OCI-LY1 (cell line): ENCODE results near the gene SACM1L.

Experiments
- H2AFZ ChIP-seq: fragments of 200-600 bp; sonication (generic), shearing (Covaris generic); 2 replicates; pipeline ENCODE4 v1.6.0; 2014; ENCODE audit warnings: antibody characterized with exemption, mild to moderate bottlenecking, low read length
- H3F3A ChIP-seq: fragments of 200-600 bp; sonication (generic), shearing (Covaris generic); 2 replicates; pipeline ENCODE4 v1.6.0; 2014; ENCODE audit warnings: mild to moderate bottlenecking, antibody characterized with exemption, low read length, moderate library complexity; ENCODE audit not compliant: insufficient read depth
- H3K27ac ChIP-seq: fragments of 200-600 bp; sonication (generic); 2 replicates; pipeline ENCODE4 v1.5.1; 2014; ENCODE audit warnings: low read length, mixed run types, mild to moderate bottlenecking, low read depth; ENCODE audit not compliant: poor library complexity, severe bottlenecking
- H3K27me3 ChIP-seq: fragments of 200-600 bp; sonication (generic); 2 replicates; pipeline ENCODE4 v1.6.0; 2014; ENCODE audit warnings: antibody characterized with exemption, mild to moderate bottlenecking, low read length, moderate library complexity; ENCODE audit not compliant: insufficient read depth
- H3K36me3 ChIP-seq: fragments of 200-600 bp; sonication (generic); 2 replicates; pipeline ENCODE4 v1.6.1; 2014; ENCODE audit warnings: mild to moderate bottlenecking, antibody characterized with exemption, low read length, moderate library complexity, mixed read lengths; ENCODE audit not compliant: insufficient read depth
- H3K4me1 ChIP-seq: fragments of 200-600 bp; sonication (generic); 2 replicates; pipeline ENCODE4 v1.5.1; 2014; ENCODE audit warnings: mild to moderate bottlenecking, low read length, moderate library complexity; ENCODE audit not compliant: insufficient read depth, severe bottlenecking
- H3K4me2 ChIP-seq: fragments of 200-600 bp; sonication (generic), shearing (Covaris generic); 2 replicates; pipeline ENCODE4 v1.6.1; 2014; ENCODE audit warnings: low read length
- H3K4me3 ChIP-seq: fragments of 200-600 bp; sonication (generic); 2 replicates; pipeline ENCODE4 v1.5.1; 2014; ENCODE audit warnings: low read length, low read depth, mild to moderate bottlenecking, mixed read lengths; ENCODE audit not compliant: poor library complexity, severe bottlenecking
- H3K79me2 ChIP-seq: fragments of 200-600 bp; shearing (Covaris generic); 2 replicates; pipeline ENCODE4 v1.6.1; 2016; ENCODE audit warnings: mixed run types, low read length, mixed read lengths; ENCODE audit not compliant: insufficient read depth
- H3K9ac ChIP-seq: fragments of 200-600 bp; sonication (generic), shearing (Covaris generic); 2 replicates; pipeline ENCODE4 v1.6.1; 2014; ENCODE audit warnings: mild to moderate bottlenecking, low read length, mixed read lengths
- H3K9me2 ChIP-seq: fragments of 200-600 bp; sonication (generic), shearing (Covaris generic); 2 replicates; pipeline ENCODE4 v1.6.1; 2014; ENCODE audit warnings: low read depth, mild to moderate bottlenecking, low read length, mixed read lengths
- H3K9me3 ChIP-seq: fragments of 200-600 bp; shearing (Covaris generic); 2 replicates; pipeline ENCODE4 v1.6.1; 2014; ENCODE audit warnings: low read length, mixed read lengths
- H4K20me1 ChIP-seq: fragments of 200-600 bp; sonication (generic), shearing (Covaris generic); 2 replicates; pipeline ENCODE4 v1.6.0; 2016; ENCODE audit warnings: mild to moderate bottlenecking, low read length; ENCODE audit not compliant: insufficient read depth
- CTCF ChIP-seq: fragments of 200-600 bp; sonication (generic), shearing (Covaris generic); IDR thresholded peaks from 2 replicates; pipeline ENCODE4 v1.5.1; 2017; ENCODE audit warnings: mild to moderate bottlenecking, antibody characterized with exemption, low read length, moderate library complexity, mixed read lengths
- EZH2 ChIP-seq: fragments of 200-600 bp; sonication (generic), shearing (Covaris generic); IDR thresholded peaks from 2 replicates; pipeline ENCODE4 v1.8.0; 2017; ENCODE audit warnings: borderline replicate concordance, mixed run types, mild to moderate bottlenecking, antibody characterized with exemption, low read length, moderate library complexity, mixed read lengths

Gene SACM1L

GRCh38 chr3:45716790-45717336 lies 27.7 kb downstream of the SACM1L start:
- Histone ChIP-seq H3K9ac (no peak overlapping the region), H3K4me3 (no peak overlapping the region), H3F3A (no peaks in the 10 kb centered on the region), H3K36me3 (peaks cover 45% of the 10 kb centered on the region), H2AFZ (no peak overlapping the region), H3K27me3 (no peaks in the 10 kb centered on the region), H3K27ac (no peak overlapping the region), H3K9me3 (no peaks in the 10 kb centered on the region), H3K9me2 (no peaks in the 10 kb centered on the region), H3K4me1 (no peaks in the 10 kb centered on the region), H3K79me2 (no peaks in the 10 kb centered on the region), H3K4me2 (no peak overlapping the region), H4K20me1 (no peaks in the 10 kb centered on the region)
- no peak for TF ChIP-seq EZH2

- TF ChIP-seq EZH2 (no peak), CTCF (no peak)
- no peaks in the 10 kb centered on the region for H3K4me1 ChIP-seq
- H3K4me2 ChIP-seq, result no peak overlapping the region
- H3K9me2 ChIP-seq, result no peaks in the 10 kb centered on the region
- H3K4me3 ChIP-seq, result no peak overlapping the region
- H3F3A ChIP-seq, result no peaks in the 10 kb centered on the region
- H3K9me3 ChIP-seq, result no peaks in the 10 kb centered on the region
- H3K27me3 ChIP-seq, result no peaks in the 10 kb centered on the region
- H4K20me1 ChIP-seq, result no peaks in the 10 kb centered on the region
- no peaks in the 10 kb centered on the region for H3K79me2 ChIP-seq
- H3K36me3 ChIP-seq, result peaks cover 52% of the 10 kb centered on the region
- H3K9ac ChIP-seq, result no peak overlapping the region
- H3K27ac ChIP-seq, result no peak overlapping the region
- no peak overlapping the region for H2AFZ ChIP-seq
Observed at GRCh38 chr3:45719655-45720487, 30.7 kb downstream of the SACM1L start.

GRCh38 chr3:45724911-45725310 lies 35.7 kb downstream of the SACM1L start:
- Histone ChIP-seq H3K9ac (no peak overlapping the region), H3K36me3 (peaks cover 51% of the 10 kb centered on the region), H4K20me1 (no peaks in the 10 kb centered on the region), H3K79me2 (no peaks in the 10 kb centered on the region), H3F3A (no peaks in the 10 kb centered on the region), H3K9me2 (no peaks in the 10 kb centered on the region), H3K27me3 (no peaks in the 10 kb centered on the region), H3K9me3 (no peaks in the 10 kb centered on the region), H3K4me1 (no peaks in the 10 kb centered on the region), H3K4me2 (no peak overlapping the region), H3K4me3 (no peak overlapping the region), H3K27ac (no peak overlapping the region), H2AFZ (no peak overlapping the region)
- TF ChIP-seq EZH2 (no peak), CTCF (no peak)

GRCh38 chr3:45729614-45730013 lies 40.4 kb downstream of the SACM1L start:
- Histone ChIP-seq H3K4me2 (no peak overlapping the region), H3F3A (no peaks in the 10 kb centered on the region), H3K27ac (no peak overlapping the region), H3K4me1 (peaks cover 4% of the 10 kb centered on the region), H3K36me3 (peaks cover 59% of the 10 kb centered on the region), H2AFZ (no peak overlapping the region), H3K9me2 (no peaks in the 10 kb centered on the region), H3K9me3 (no peaks in the 10 kb centered on the region), H3K27me3 (no peaks in the 10 kb centered on the region), H4K20me1 (no peaks in the 10 kb centered on the region), H3K4me3 (no peak overlapping the region), H3K79me2 (no peaks in the 10 kb centered on the region), H3K9ac (no peak overlapping the region)
- TF ChIP-seq CTCF (no peak), EZH2 (no peak)
